ENCODE measurements around the gene ASPA. TPM values are rescaled to one million over a fixed set of nuclear protein-coding genes. Genes with fewer than 3 reads are reported as not detected.
"Not testable (repeated sequence)": the region's sequence is repeated elsewhere in the genome, so short reads cannot be mapped to it uniquely, and the experiment has no call there.

The ASPA gene
- total RNA-seq, 1 experiment from 2014 or later = 0.66 TPM

DNA sequence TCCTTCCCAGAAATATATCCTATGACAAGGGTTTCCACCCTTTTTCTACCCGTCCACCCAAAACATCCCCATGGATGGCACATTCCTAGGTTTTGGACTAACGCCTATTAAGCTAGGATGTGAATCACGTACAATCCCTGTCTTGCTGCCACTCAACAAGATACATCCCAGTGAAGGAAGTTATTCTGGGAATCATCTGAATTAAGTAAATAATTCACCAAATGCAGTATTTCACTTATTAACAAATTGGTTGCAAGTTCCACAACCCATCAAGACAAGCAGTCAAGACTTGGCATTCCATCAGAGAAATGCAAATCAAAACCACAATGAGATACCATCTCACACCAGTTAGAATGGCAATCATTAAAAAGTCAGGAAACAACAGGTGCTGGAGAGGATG is 32.1 kb downstream of the ASPA start:
- no peak for DNase-seq (ENCODE audit: low spot score)

DNA sequence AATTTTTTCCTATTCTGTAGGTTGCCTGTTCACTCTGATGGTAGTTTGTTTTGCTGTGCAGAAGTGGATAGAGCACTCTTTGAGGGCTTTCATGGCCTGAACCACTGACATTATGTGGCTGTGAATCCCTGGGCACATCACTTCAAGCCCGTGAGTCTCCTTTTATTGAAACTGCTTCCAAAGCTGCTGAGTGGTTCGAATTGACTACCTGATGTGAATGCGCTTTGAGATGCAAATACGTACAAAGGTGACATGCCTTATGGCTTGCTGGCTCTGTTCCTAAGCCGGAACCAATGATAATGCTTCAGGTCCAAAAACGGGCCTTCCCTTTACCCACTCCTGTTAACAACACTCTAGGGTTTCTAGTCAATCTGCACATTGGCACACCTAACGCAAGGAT is 34.3 kb downstream of the ASPA start:
- DNase-seq (ENCODE audit: low spot score) = no peak

DNA sequence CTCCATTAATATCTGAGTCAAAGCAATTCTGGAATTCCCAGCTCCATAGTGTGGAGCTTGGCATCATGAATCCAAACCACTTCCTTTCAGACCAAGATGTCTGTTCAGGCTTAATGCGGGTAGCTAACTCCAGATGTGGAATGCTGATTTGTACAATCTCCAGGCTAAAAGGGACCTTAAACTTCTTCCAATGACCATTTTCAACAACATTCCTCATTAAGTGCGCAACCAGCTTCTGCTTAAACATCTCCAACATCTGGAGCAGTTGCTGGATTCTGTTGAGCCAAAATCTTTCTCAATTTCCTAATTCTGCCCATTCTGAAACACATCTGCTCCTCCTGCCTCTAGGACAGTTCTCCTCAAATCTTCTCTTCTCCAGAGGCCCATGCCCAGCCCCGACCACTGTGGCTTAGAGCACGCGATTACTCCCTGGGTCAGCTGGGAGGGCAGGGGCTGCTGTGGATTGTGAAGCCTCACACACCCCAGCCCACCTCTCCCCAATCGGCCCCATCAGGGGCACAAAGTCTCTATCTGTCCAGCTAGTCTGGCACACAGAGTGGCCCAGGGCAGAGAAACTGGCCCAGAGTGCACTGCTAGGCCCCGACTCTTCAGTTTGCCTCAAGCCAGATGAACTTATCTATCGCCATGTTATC is 36.2 kb downstream of the ASPA start:
- no peak for DNase-seq (ENCODE audit: low spot score)

DNA sequence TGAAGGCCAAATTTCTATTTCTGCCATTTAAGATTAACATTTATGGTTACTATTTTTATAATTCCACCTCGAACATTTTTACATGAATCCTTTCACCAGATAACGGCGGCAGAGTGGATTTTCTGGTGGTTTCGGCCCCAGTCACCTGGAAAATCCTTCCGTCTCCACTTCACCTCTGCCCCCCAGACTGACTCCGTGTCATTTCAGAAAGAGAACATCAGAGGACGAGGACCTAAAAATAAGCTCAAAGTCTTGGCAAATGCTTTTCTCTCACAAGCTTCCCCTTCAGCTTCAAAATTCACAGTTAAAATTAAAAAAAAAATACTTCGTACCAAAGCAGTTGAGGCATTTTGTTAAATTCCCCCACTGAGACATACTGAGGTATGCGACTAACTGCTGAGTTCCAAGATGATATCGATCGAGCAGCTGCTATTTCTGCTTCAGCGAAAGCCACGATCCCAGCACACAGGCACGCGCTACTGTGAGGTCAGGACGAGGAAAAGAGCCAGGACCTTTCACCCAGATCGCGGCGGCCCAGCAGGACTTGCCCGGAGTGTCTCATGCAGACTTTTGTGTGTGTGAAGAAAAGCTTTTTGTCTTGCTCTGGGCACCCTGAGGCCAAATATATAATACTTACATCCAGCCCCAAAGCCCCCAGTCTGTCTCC is 36.8 kb downstream of the ASPA start:
- no peak for DNase-seq (ENCODE audit: low spot score)

DNA sequence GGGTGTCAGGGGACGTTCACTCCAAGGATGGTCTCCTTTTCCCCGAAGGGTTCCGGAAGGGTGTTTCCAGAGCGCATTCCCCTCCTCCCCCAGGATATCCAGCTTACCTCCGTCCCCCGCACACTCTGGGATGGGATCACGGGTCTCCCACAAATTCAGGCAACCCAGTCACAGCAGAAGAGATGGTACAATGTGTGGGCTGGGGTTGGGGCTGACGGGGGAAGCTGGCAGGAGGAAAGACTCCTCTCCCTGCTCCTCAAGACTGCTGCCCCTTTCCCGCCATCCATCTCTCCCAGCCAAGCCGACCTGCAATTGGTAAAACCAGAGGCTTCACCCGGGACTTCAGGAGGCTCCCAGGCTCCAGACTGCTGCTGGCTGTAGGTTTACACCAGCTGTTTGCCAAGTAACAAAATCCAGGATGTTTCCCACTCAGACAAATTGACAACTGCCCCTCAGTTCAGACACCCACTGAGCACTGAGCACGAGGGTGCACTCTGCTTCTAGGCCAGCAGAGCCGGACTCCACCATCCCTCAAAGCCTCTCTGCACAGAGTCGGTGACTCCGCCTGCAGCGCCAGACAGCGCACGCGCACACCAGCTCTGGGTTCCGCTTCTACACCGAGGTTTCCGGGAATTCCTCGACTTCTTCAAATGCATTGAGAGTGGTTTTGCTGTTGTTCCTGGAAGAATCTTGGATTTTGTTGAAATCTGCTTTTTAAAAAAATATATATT is 37.7 kb downstream of the ASPA start:
- no peak for DNase-seq (ENCODE audit: low spot score)

DNA sequence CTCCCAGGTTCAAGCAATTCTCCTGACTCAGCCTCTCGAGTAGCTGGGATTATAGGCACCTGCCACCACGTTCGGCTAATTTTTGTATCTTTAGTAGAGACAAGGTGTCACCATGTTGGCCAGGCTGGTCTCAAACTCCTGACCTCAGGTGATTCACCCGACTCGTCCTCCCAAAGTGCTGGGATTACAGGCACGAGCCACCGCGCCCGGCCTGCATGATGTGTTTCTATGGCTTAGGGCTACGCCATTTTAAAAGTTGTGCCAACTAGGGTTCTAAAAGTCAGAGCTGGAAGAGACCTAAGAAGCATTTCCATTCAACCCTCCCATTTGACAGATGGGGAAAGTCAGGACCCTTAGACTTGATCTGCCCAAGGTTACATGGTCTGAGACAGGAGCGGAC is 38.4 kb downstream of the ASPA start:
- DNase-seq (ENCODE audit: low spot score) = not testable (repeated sequence)

DNA sequence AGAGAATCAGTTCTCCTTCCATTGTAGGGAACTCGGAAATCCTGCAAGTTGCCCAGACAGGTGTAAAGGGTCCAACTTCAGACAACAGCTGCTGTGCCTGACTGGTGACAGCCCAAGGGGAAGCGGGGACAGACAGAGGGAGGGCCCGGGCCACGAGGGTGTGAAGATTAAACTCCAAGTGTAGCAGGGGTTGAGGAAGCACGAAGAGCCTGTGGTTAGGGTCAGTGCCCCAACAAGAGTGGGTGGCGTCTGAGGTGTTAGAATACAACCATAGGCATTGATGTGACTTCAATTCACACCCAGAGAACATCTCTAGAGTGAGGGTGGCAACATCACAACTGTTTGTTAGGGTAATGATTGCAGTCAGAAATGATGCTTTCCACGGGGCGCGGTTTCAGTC is 39.1 kb downstream of the ASPA start:
- no peak for DNase-seq (ENCODE audit: low spot score)

DNA sequence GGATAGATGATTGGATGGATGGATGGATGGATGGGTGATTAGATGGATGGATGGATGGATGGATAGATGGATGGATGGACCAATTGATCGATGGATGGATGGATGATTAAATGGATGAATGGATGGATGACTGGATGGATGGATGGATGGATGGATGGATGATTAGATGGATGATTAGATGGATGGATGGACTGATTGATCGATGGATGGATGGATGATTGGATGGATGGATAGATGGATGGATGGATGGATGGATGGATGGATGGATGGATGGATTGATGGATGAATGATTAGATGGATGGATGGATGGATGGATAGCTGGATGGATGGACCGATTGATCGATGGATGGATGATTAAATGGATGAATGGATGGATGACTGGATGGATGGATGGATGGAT is 43.7 kb downstream of the ASPA start:
- DNase-seq (ENCODE audit: low spot score) = not testable (repeated sequence)

DNA sequence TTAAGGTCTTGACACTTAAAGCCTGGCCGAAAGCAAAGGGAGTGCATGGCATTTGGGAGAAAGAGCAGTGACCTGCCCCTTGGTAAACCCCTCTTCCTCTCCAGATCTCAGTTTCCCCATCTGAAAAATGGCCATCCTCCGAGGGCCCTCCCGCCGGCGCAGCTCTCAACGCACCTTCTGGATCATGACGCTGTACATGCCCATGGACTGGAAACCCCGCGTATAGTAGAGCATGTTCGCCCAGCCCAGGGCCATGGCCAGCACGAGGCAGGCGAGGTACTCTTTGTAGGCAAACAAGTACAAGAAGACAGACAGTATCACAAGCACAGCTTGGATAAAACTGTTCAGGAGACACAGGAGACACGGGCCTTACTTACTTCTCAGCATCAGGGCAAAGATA is 48.2 kb downstream of the ASPA start:
- DNase-seq (ENCODE audit: low spot score) = no peak

DNA sequence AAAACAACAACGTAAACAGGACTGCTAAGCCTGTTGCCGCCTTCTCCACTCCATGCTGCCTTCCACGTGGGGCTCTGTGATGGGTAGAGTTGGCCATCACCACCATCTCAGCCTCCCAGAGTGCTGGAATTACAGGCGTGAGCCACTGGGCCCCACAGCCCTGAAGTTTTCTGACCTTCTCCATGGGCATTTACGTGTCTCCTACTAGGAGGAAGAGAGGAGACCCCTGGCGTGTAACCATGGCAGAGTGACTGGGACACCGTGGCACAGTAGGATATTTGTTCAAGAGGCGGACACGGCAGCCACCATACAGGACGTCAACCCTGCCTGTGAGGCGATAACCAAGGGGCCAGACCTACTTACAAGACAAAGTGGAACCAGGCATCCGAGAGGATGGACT is 50.7 kb downstream of the ASPA start:
- no peak for DNase-seq (ENCODE audit: low spot score)

DNA sequence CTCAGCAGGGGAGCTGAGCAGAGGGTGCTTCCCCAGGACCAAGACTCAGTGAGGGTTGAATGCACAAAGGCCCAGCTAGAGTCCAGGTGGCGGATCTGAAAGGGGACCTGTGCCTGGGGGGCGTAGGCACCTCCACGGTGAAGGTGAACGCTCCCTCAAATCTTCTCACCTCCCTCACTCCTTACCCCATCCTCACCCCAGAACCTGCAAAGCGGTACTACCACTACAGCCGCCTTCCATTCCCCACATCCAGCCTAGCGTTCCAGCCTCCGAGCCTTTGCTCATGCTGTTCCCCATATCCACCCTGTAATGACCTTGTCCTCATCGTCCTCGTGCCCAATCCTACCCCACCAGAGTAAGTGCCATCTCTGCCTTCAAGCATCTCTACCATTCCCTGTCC is 51.2 kb downstream of the ASPA start:
- DNase-seq (ENCODE audit: low spot score) = no peak

DNA sequence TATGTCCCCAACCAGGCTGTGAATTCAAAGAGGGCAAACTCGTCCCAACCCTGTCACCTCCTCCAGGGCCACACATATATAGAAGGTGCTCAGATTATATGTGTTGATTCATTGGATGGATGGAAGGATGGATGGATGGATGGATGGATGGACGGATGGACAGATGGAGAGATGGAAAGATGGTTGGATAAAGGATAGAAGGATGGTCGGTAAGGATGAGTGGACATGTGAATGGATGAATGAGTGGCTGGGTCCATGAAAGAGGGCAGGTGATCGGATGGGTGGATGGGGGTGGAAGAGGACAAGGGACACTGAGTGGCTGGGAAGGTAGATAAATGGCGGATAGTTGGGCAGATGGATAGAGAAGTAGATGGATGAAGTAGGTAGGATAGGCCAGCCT is 51.7 kb downstream of the ASPA start:
- DNase-seq (ENCODE audit: low spot score) = no peak

DNA sequence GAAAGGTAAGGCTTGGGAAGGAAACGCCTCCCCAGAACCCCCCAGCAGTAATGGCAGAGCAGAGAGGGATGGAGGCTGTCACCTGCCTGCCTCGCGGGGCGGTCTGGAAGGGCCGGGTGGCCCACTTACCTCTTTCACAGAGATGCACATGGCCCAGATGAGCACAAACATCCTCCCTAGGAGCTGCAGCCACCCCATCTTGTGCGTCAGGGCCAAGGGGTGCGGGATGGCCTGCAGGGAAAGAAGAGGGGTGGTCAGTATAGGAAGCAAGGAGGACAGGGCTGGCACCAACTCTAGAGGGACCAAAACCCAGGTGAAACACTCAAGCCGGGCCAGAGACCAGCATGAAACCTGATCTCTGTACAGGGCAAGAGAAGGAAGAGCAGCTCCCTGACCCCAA is 52.1 kb downstream of the ASPA start:
- no peak for DNase-seq (ENCODE audit: low spot score)

DNA sequence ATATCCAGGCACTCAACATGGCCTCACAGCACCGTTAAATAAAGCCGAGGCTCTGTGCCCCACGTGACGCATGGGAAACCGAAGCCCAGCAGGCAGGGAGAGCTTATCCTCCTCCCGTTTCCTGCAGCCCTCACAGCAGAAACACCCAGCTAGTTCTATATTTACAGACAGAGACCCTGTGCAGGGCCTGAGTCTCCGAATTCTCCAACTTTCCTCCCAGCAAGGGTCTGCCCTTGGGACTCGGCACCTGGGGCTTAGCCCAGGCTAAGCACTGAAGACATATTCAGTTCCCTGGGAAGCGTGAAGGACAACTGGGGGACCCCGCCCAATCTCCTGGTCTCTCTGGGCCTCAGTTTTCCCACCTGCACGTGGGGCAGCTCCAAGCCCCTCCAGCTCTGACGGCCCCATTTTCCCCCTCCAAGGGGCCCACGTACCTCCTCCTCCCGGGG is 52.6 kb downstream of the ASPA start:
- DNase-seq (ENCODE audit: low spot score) = no peak

DNA sequence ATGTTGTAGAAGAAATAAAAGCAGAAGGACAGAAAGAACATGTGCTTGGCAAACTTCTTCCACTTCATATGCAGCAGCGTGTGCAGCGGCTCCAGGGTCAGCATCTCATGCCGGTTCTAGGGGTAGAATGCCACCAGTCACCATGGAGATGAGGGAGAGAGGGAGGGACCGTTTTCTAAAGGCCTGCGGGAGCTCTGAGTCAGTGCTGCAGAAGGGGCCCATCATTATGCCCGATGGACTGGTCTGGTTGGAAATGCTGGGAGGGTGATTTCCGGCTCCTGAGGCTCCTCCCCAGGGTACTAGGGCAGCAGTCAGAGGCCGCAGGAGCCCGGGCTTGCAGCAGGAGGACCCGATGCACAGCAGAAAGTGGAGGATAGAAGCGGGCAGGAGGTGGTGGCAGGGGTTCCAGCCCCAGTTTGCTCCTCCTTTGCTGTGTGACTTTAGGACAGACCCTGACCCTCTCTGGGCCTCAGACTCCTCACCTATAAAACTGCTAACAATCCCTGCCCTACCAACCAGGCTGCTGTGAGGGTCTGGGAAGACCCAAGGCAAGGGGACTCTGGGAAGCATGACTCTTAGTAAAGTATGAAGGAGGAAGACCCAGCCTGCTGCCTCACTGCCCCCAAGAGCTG is 53.2 kb downstream of the ASPA start:
- DNase-seq (ENCODE audit: low spot score) = no peak

DNA sequence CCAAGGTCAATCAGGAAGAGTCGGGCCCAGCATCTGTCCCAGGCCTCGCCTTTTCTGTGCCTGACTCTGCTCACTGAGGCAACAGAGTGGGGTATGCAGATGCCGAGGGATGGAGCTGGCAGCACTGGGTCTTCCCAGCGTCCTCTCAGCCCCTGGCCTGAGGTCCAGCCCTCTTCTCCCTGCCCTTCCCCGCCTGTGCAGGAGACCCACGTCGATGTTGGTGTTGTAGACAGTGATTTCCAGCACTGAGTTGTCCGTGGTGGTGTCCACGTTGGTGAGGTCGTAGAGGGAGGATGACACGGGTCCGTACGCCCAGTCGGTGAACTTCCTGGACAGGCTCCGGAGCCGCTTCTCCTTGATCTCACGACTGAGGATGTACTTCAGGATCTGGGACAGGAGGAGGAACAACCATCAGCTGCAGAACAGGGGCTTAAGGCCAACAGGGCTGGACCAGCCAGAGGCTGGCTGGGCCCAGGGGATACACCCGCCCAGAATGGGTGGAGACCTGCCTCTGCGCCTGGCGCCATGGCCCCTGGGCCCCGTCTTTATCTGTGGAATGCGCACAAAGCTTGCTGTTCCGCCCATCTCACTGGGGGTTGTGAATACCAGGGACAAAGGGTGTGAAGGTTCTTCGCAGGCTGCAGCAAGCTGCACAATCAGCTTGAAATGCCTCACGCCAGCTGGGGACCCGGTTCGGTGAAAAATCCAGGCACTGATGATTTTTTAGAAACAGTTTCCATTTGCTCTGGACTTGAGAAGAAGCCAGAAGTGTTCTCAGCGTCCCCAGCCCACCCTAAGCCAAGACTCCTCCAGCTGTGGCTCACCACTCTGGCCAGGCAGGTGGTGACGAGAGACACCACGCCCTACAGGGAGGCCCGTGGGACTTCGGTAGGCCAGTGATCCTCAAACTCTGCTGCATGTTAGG is 54.3 kb downstream of the ASPA start:
- DNase-seq (ENCODE audit: low spot score) = no peak

DNA sequence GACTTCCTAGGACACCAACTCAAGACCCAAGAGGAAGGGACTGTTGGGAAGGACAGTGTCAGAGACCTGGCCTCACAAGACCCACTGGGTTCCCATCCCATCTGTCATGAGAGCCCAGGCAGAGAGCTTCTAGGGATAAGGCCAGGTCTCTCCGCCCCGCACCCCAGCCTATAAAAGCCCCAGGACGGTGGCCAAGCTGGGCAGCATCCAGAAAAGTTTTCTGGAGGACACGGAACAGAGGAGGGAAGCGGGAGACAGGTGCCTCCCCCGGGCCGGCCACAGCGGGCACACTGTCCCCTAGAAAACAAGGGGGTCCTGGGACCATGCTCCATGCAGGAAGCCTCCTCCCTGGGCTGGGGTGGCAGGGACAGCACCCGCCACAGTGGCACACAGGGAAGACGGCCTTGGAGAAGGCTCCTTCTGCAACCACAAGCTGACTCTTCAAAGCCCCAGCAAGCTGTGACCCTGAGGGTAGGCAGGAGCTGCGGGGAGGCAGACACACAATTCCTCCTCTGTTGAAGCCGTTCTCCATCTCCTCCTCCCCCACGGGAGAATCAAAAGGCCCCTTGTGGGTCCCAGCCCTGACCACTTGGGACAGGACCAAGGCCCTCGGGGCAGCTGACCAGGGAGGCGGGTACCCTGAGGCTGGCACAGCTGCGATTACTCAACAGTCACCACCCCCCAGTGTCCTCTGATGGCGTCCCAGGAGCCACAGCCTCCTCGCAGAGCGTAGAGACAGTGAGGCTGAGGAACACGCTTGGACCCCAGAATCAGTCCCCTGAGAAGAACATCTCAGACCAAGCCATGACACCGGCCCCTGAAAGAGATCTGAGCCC is 55.7 kb downstream of the ASPA start:
- DNase-seq (ENCODE audit: low spot score) = no peak

DNA sequence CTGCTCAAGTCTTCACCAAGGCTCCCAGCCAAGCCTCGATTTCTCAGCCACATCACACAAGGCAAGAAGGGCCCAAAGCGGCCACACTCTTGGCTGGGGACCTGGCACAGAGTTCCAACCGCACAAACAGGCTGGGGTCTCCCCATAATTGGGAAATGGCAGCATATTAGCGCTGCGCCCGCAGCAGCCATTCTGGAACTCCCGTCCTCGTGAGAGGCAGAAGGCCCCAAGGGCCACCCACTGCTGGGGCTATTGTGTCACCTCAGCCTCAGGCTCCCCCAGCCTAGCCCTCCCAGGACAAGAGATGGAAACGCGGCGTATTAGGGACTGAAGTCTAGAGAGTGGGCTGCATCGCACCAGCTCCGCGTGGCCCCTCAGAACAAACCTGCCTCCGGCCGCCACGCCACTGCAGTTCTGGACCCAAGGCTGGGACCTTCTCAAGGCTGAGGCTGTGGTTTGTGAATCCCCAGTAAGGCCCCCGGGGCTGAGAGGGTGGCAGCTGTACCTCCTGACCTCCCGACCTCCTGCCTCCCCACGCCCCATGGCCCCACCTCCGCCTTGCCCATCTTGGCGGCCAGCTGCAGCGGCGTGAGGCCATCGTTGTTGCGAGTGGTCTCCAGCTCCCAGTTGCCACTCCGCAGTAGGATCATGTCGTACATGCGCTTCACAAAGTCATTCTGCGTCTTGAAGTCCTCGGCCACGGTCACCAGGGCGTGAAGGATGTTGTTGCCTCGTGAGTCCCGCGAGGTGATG is 56.5 kb downstream of the ASPA start:
- no peak for DNase-seq (ENCODE audit: low spot score)

DNA sequence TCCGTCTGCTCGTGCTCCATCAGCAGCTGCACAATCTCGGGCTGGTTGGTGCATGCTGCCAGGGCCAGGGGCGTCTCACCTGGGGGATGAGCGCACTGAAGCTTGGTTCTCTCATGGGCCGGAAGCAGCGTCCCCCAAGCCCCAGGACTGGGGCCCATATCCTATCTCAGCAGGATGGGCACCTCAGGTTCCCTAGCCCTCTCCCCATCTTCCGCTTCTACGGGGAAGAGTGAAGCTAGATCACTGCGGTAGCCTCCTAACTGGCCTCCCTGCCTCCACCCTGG is 57.0 kb downstream of the ASPA start:
- no peak for DNase-seq (ENCODE audit: low spot score)

DNA sequence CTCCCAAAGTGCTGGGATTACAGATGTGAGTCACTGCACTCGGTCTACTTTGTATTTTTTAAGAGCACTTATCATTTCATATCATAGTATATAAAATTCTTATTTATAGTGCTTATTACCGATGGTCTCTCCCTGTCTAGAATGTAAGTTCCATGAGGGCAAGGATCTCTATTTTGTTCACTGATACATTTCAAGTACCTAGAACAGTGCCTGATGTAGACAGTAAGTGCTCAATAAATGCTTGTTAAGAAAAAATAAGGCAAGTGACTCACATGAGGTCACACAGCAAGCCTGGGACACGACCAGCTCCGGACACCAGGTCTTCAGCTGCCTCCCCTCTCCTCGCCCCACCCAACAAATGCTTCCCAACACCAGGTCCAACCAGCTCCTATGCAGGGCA is 58.0 kb downstream of the ASPA start:
- DNase-seq (ENCODE audit: low spot score) = no peak

Measured in H4 (cell line).